NCI-H2196 treated with DMSO at 0.1 percent for 48 hours (cell line): ENCODE data around the gene ETNPPL.

Experiments used
- DNase-seq: peaks from one replicate; lab custom pipeline; 2025; ENCODE audit not compliant: unreplicated experiment; lab: John Stamatoyannopoulos, UW

ETNPPL gene

GRCh38 chr4:108762559-108763225 lies at the start of gene ETNPPL:
TSS of gene ETNPPL (minus strand) at chr4:108763053. CDS start at chr4:108762898, 155 bp downstream.
- DNase-seq = no peak

GRCh38 chr4:108811486-108811885 lies 48.6 kb upstream of the ETNPPL start:
- DNase-seq = no peak

- no peak for DNase-seq
Observed at GRCh38 chr4:108810087-108810486, 47.2 kb upstream of the ETNPPL start.

GRCh38 chr4:108804648-108805273 lies 41.9 kb upstream of the ETNPPL start:
- no peak for DNase-seq

- DNase-seq = no peak
Observed at GRCh38 chr4:108799306-108799705, 36.5 kb upstream of the ETNPPL start.

GRCh38 chr4:108796173-108796572 lies 33.3 kb upstream of the ETNPPL start:
- DNase-seq = no peak

GRCh38 chr4:108795733-108796132 lies 32.9 kb upstream of the ETNPPL start:
- DNase-seq = no peak

GRCh38 chr4:108794136-108794535 lies 31.3 kb upstream of the ETNPPL start:
- DNase-seq = no peak

- no peak for DNase-seq
Observed at GRCh38 chr4:108793415-108793814, 30.6 kb upstream of the ETNPPL start.

- DNase-seq = no peak
Observed at GRCh38 chr4:108788731-108789130, 25.9 kb upstream of the ETNPPL start.

- no peak for DNase-seq
Observed at GRCh38 chr4:108787724-108788123, 24.9 kb upstream of the ETNPPL start.

GRCh38 chr4:108787106-108787505 lies 24.3 kb upstream of the ETNPPL start:
- DNase-seq = no peak

GRCh38 chr4:108786351-108786750 lies 23.5 kb upstream of the ETNPPL start:
- DNase-seq = no peak

GRCh38 chr4:108783665-108784463 lies 21.0 kb upstream of the ETNPPL start:
- DNase-seq = no peak

- no peak for DNase-seq
Observed at GRCh38 chr4:108779958-108780357, 17.1 kb upstream of the ETNPPL start.

- no peak for DNase-seq
Observed at GRCh38 chr4:108777388-108777787, 14.5 kb upstream of the ETNPPL start.

GRCh38 chr4:108775921-108776320 lies 13.1 kb upstream of the ETNPPL start:
- no peak for DNase-seq

- DNase-seq = no peak
Observed at GRCh38 chr4:108774809-108775530, 12.1 kb upstream of the ETNPPL start.

GRCh38 chr4:108772402-108772801 lies 9.5 kb upstream of the ETNPPL start:
- no peak for DNase-seq

- DNase-seq = no peak
Observed at GRCh38 chr4:108766058-108766457, 3.2 kb upstream of the ETNPPL start.

- no peak for DNase-seq
Observed at GRCh38 chr4:108763986-108764385, 1.1 kb upstream of the ETNPPL start.
